ENCODE measurements around the gene CHRNE.

The CHRNE gene

DNA sequence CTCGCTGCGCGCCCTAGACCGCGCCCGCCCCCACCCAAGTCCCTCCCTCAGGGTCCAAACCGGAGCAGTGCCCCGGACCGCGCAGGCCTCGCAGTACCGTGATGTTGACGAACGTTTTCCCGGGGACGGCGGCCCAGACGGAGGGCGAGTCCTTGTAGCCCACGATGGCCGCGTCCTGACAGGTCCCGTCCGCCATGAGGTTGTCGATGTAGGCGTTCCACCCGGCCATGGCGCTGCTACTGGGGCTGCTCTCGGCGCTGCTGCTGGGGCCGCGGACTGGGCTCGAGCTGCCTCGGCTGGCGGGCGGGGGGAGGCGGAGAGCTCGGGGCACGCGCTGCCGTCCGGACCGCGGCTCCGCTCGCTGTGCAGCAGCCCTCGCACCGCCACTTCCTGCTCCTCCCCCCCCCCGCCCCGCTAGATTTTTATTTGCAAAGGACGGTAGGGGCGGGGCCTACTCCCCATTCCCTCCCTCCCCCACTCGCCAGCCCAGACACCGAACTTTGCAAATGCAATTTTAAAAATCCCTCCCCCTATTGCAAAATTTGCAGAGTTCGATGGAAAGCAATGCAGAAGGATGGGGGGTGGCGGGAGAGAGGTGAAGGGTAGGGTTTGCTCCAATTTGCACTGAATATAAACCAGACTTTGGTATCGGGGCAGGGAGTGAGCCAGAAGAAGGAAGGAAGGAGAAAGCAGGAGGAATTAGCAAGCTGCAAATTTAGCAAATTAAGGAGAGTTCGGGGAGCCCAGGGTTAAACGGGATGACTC lies 45.5 kb upstream of the CHRNE start, which contains the start of gene PFN1:
Gene PFN1, minus strand, starts transcription at position 365 of the 765 bp plus-strand sequence. Its CDS starts 136 bp downstream, at position 229.
- Histone ChIP-seq H4K20me1 (ENCODE audit: insufficient read depth, low read length, poor library complexity, severe bottlenecking) (peaks cover 46% of the 10 kb centered on the region), H3K9me3 (ENCODE audit: insufficient read depth, low read depth, low read length) (no peaks in the 10 kb centered on the region), H3K4me2 (ENCODE audit: low read depth, low read length, poor library complexity, severe bottlenecking) (peak within 1 kb of the TSS; percentile 91), H3K9me2 (replicated peaks; ENCODE audit: low read depth, low read length) (no peaks in the 10 kb centered on the region), H3K4me3 (ENCODE audit: low read length, poor library complexity, severe bottlenecking) (peak within 1 kb of the TSS; percentile 90), H3K4me1 (ENCODE audit: insufficient read depth, low read length, poor library complexity, severe bottlenecking) (peaks cover 43% of the 10 kb centered on the region), H3K79me2 (ENCODE audit: insufficient read depth, low read length) (peaks cover 69% of the 10 kb centered on the region), H3K27me3 (ENCODE audit: insufficient read depth, low read length, poor library complexity, severe bottlenecking) (peaks cover 14% of the 10 kb centered on the region), H2AFZ (ENCODE audit: low read length) (peak within 1 kb of the TSS; percentile 84), H3K36me3 (ENCODE audit: insufficient read depth, low read length) (peaks cover 34% of the 10 kb centered on the region), H3F3A (ENCODE audit: low read depth) (peaks cover 43% of the 10 kb centered on the region), H3K9ac (ENCODE audit: low read depth, low read length, poor library complexity, severe bottlenecking) (peak within 1 kb of the TSS; percentile 99)
- TF ChIP-seq, protein P1, sequence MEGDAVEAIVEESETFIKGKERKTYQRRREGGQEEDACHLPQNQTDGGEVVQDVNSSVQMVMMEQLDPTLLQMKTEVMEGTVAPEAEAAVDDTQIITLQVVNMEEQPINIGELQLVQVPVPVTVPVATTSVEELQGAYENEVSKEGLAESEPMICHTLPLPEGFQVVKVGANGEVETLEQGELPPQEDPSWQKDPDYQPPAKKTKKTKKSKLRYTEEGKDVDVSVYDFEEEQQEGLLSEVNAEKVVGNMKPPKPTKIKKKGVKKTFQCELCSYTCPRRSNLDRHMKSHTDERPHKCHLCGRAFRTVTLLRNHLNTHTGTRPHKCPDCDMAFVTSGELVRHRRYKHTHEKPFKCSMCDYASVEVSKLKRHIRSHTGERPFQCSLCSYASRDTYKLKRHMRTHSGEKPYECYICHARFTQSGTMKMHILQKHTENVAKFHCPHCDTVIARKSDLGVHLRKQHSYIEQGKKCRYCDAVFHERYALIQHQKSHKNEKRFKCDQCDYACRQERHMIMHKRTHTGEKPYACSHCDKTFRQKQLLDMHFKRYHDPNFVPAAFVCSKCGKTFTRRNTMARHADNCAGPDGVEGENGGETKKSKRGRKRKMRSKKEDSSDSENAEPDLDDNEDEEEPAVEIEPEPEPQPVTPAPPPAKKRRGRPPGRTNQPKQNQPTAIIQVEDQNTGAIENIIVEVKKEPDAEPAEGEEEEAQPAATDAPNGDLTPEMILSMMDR (conservative IDR thresholded peaks at IDR 0.05; ENCODE audit: low read length): no peak
- no peak for TF ChIP-seq EZH2phosphoT487 (IDR thresholded peaks at IDR 0.05; ENCODE audit: borderline replicate concordance)

DNA sequence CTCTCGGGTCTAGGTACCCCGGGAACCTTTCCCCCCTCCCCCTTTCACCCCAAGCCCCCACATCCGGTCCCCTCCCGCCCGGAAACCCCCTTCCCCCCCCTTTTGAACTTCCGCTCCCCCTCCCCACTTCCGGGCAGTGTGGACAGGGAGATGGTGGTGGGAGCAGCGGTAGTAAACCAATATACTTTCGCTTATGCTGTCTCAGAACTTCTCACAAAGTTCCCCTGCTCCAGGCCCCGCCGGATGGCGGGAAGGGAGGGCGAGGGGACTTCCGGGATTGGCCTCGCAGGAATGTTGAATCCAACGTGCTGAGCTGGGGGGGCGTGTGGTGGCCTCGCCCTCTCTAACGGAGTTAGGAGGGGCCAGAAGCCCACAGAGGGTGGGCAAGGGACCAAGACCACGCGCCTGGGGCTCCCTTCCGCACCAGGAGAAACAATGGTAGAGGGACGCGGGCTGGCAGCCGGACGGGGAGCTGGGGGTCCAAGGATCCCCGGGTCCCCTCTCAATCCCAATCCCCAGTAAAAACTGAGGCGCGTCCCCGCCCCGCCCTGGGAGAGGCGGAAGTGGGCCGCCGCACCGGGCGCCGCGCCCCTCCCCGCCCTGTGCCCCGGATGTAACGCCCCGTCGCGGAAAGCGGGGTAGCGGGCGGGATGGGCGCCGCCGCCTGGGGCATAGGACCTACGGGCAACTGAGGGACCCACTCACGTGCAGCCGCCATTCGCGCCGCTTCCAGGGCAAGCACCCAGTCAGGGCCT lies 44.7 kb upstream of the CHRNE start:
- TF ChIP-seq EZH2phosphoT487 (IDR thresholded peaks at IDR 0.05; ENCODE audit: borderline replicate concordance): no peak
- TF ChIP-seq, protein P1 (conservative IDR thresholded peaks at IDR 0.05; ENCODE audit: low read length): no peak
- H3K79me2 ChIP-seq (ENCODE audit: insufficient read depth, low read length): peaks cover 76% of the 10 kb centered on the region
- H3K4me3 ChIP-seq (ENCODE audit: low read length, poor library complexity, severe bottlenecking): peak overlapping the region; percentile 90
- peak overlapping the region; percentile 99 for H3K9ac ChIP-seq (ENCODE audit: low read depth, low read length, poor library complexity, severe bottlenecking)
- H3K9me3 ChIP-seq (ENCODE audit: insufficient read depth, low read depth, low read length): no peaks in the 10 kb centered on the region
- peaks cover 51% of the 10 kb centered on the region for H3K4me1 ChIP-seq (ENCODE audit: insufficient read depth, low read length, poor library complexity, severe bottlenecking)
- peaks cover 42% of the 10 kb centered on the region for H3K36me3 ChIP-seq (ENCODE audit: insufficient read depth, low read length)
- H3K9me2 ChIP-seq (replicated peaks; ENCODE audit: low read depth, low read length): no peaks in the 10 kb centered on the region
- peaks cover 54% of the 10 kb centered on the region for H4K20me1 ChIP-seq (ENCODE audit: insufficient read depth, low read length, poor library complexity, severe bottlenecking)
- H2AFZ ChIP-seq (ENCODE audit: low read length): no peak overlapping the region
- peak overlapping the region; percentile 96 for H3K4me2 ChIP-seq (ENCODE audit: low read depth, low read length, poor library complexity, severe bottlenecking)
- H3K27me3 ChIP-seq (ENCODE audit: insufficient read depth, low read length, poor library complexity, severe bottlenecking): peaks cover 14% of the 10 kb centered on the region
- H3F3A ChIP-seq (ENCODE audit: low read depth): peaks cover 44% of the 10 kb centered on the region

DNA sequence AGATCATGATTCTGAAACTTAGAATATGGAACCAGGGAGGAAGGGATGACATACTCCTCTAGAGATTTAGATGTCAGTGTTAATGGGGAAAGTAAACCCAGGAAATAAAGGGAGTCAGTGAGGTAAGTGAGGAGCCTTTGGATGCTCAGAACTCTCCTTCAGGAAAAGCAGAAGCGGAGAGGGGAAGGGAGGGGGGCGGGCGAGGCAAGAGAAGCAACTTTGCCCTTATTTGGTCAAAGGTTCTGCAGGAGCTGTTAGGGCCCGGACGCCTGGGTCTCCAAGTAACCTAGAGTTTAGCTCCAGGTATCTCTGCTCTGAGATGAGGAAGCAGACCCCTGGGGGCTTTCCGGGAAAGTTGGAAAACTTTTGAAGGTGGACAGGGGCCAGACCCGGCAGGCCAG lies 44.1 kb upstream of the CHRNE start:
- peaks cover 47% of the 10 kb centered on the region for H3K36me3 ChIP-seq (ENCODE audit: insufficient read depth, low read length)
- H2AFZ ChIP-seq (ENCODE audit: low read length): no peak overlapping the region
- peak overlapping the region; percentile 90 for H3K4me3 ChIP-seq (ENCODE audit: low read length, poor library complexity, severe bottlenecking)
- H3K4me2 ChIP-seq (ENCODE audit: low read depth, low read length, poor library complexity, severe bottlenecking): peak overlapping the region; percentile 96
- peak overlapping the region; percentile 99 for H3K9ac ChIP-seq (ENCODE audit: low read depth, low read length, poor library complexity, severe bottlenecking)
- peaks cover 57% of the 10 kb centered on the region for H3K4me1 ChIP-seq (ENCODE audit: insufficient read depth, low read length, poor library complexity, severe bottlenecking)
- no peaks in the 10 kb centered on the region for H3K9me3 ChIP-seq (ENCODE audit: insufficient read depth, low read depth, low read length)
- H4K20me1 ChIP-seq (ENCODE audit: insufficient read depth, low read length, poor library complexity, severe bottlenecking): peaks cover 60% of the 10 kb centered on the region
- H3K79me2 ChIP-seq (ENCODE audit: insufficient read depth, low read length): peaks cover 82% of the 10 kb centered on the region
- H3F3A ChIP-seq (ENCODE audit: low read depth): peaks cover 44% of the 10 kb centered on the region
- no peaks in the 10 kb centered on the region for H3K9me2 ChIP-seq (replicated peaks; ENCODE audit: low read depth, low read length)
- TF ChIP-seq, protein P1 (conservative IDR thresholded peaks at IDR 0.05; ENCODE audit: low read length): no peak
- no peak for TF ChIP-seq EZH2phosphoT487 (IDR thresholded peaks at IDR 0.05; ENCODE audit: borderline replicate concordance)
- peaks cover 14% of the 10 kb centered on the region for H3K27me3 ChIP-seq (ENCODE audit: insufficient read depth, low read length, poor library complexity, severe bottlenecking)
